ENCODE data around the gene ULK3.

ULK3 gene

DNA sequence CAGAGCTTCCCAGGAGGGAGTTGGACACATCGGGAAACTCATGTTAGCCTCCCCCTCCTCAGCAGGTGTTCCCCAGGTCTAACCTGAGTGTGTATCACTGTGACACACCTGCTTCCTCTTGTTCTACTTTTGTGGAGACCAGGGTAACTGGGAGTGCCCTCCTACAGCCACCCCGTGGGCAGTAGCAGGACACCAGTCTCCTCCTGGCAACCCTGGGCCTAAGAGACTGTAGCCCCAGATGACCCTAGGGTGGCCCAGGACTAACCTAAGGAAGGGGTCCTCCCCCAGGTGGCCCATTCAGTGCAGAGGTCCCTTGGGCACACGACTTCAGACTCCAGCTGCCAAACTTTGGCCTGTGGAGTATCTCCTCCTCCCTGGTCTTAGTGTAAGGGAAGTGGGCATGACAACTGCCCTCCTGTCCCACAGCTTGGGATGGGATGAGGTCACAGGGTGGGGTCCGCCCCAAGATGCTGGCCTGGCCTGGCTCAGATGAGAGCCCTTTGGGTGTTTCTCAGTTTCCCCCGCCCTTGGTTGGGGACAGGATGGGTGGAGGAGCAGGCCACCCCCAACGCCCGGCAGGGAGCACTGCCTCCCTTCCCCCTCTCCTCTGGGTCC, 56.3 kb downstream of the ULK3 start (continued):
- TF ChIP-seq, protein P1, sequence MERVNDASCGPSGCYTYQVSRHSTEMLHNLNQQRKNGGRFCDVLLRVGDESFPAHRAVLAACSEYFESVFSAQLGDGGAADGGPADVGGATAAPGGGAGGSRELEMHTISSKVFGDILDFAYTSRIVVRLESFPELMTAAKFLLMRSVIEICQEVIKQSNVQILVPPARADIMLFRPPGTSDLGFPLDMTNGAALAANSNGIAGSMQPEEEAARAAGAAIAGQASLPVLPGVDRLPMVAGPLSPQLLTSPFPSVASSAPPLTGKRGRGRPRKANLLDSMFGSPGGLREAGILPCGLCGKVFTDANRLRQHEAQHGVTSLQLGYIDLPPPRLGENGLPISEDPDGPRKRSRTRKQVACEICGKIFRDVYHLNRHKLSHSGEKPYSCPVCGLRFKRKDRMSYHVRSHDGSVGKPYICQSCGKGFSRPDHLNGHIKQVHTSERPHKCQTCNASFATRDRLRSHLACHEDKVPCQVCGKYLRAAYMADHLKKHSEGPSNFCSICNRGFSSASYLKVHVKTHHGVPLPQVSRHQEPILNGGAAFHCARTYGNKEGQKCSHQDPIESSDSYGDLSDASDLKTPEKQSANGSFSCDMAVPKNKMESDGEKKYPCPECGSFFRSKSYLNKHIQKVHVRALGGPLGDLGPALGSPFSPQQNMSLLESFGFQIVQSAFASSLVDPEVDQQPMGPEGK (tag by site-specific recombination; IDR thresholded peaks at IDR 0.05): peak; percentile 7; the same call in 1 of the 2 replicates
- TF ChIP-seq ZNF529 (tag by site-specific recombination; IDR thresholded peaks at IDR 0.05; ENCODE audit: insufficient replicate concordance): no peak
- no peak for TF ChIP-seq ZNF146 (tag by site-specific recombination; IDR thresholded peaks at IDR 0.05)
